GM23338 (cell line): ENCODE measurements around the gene QRFPR. TPM values are rescaled to one million over a fixed set of nuclear protein-coding genes. Genes with fewer than 3 reads are reported as not detected.

Experiments used
- ATAC-seq: fragments of 200-7000 bp; cut with Tn5 transposase; 3 replicates; pipeline ENCODE4 v1.9.1; 2020
- DNase-seq: peaks from one replicate; pipeline ENCODE4 v3.0.0-alpha.2; 2015; ENCODE audit warnings: low spot score
- H2AFZ ChIP-seq: fragments of 200-600 bp; sonication (generic); 2 replicates; pipeline ENCODE4 v1.8.0; 2016; ENCODE audit warnings: antibody characterized with exemption, mild to moderate bottlenecking, moderate library complexity
- H3F3A ChIP-seq: fragments of 200-600 bp; sonication (generic); replicated peaks from 2 replicates; pipeline ENCODE4 v1.8.0; 2017; ENCODE audit warnings: antibody characterized with exemption, mixed run types, low read depth
- H3K27ac ChIP-seq: fragments of 200-600 bp; sonication (generic); 2 replicates; pipeline ENCODE4 v1.6.1; 2016; ENCODE audit warnings: low read depth
- H3K27me3 ChIP-seq: fragments of 200-600 bp; sonication (generic); 2 replicates; pipeline ENCODE4 v1.8.0; 2016; ENCODE audit warnings: mild to moderate bottlenecking, mixed run types, moderate library complexity; ENCODE audit not compliant: insufficient read depth
- H3K36me3 ChIP-seq: fragments of 200-600 bp; sonication (generic); 2 replicates; pipeline ENCODE4 v1.8.0; 2016; ENCODE audit warnings: mild to moderate bottlenecking; ENCODE audit not compliant: insufficient read depth
- H3K4me1 ChIP-seq: fragments of 200-600 bp; sonication (generic); 2 replicates; pipeline ENCODE4 v1.8.0; 2016; ENCODE audit warnings: mild to moderate bottlenecking, moderate library complexity; ENCODE audit not compliant: insufficient read depth
- H3K4me2 ChIP-seq: fragments of 200-600 bp; sonication (generic); 2 replicates; pipeline ENCODE4 v1.7.1; 2017; ENCODE audit warnings: mixed run types
- H3K4me3 ChIP-seq: fragments of 200-600 bp; sonication (generic); 2 replicates; pipeline ENCODE4 v1.6.1; 2016; ENCODE audit warnings: mixed run types
- H3K79me2 ChIP-seq: fragments of 200-600 bp; sonication (generic); replicated peaks from 2 replicates; pipeline ENCODE4 v1.8.0; 2017; ENCODE audit warnings: mild to moderate bottlenecking; ENCODE audit not compliant: insufficient read depth
- H3K9me2 ChIP-seq: fragments of 200-600 bp; sonication (generic); 2 replicates; pipeline ENCODE4 v1.8.0; 2017; ENCODE audit not compliant: insufficient read depth
- H4K20me1 ChIP-seq: fragments of 200-600 bp; sonication (generic); replicated peaks from 2 replicates; pipeline ENCODE4 v1.8.0; 2017; ENCODE audit warnings: mild to moderate bottlenecking; ENCODE audit not compliant: insufficient read depth
- H3K27ac Mint-ChIP-seq: 2 replicates; pipeline ENCODE4 v1.8.0; 2020; ENCODE audit warnings: inconsistent platforms, mild to moderate bottlenecking, moderate library complexity, mixed read lengths
- H3K27me3 Mint-ChIP-seq: 3 replicates; pipeline ENCODE4 v1.8.0; 2022; ENCODE audit warnings: low read depth, mild to moderate bottlenecking, moderate library complexity, mixed read lengths, inconsistent platforms; ENCODE audit not compliant: insufficient read depth, poor library complexity
- H3K36me3 Mint-ChIP-seq: 3 replicates; pipeline ENCODE4 v1.8.0; 2021; ENCODE audit warnings: low read depth, mild to moderate bottlenecking, inconsistent platforms, moderate library complexity, mixed read lengths
- H3K4me1 Mint-ChIP-seq: 3 replicates; pipeline ENCODE4 v1.8.0; 2020; ENCODE audit warnings: mild to moderate bottlenecking, inconsistent platforms, mixed read lengths
- H3K4me3 Mint-ChIP-seq: 3 replicates; pipeline ENCODE4 v1.8.0; 2021; ENCODE audit warnings: moderate library complexity, mild to moderate bottlenecking, inconsistent platforms, mixed read lengths
- H3K9me3 Mint-ChIP-seq: 3 replicates; pipeline ENCODE4 v1.8.0; 2020; ENCODE audit warnings: moderate library complexity, mild to moderate bottlenecking, inconsistent platforms, mixed read lengths
- CREB1 ChIP-seq: fragments of 250-450 bp; sonication (Bioruptor Pico); IDR thresholded peaks from 2 replicates; pipeline ENCODE4 v1.5.0; 2020; ENCODE audit warnings: low read depth, mild to moderate bottlenecking, moderate library complexity
- JUNB ChIP-seq: IDR thresholded peaks from one replicate; pipeline ENCODE4 v1.6.1; 2016; ENCODE audit warnings: antibody characterized with exemption; ENCODE audit not compliant: unreplicated experiment
- POLR2AphosphoS5 ChIP-seq: IDR thresholded peaks from 2 replicates; pipeline ENCODE4 v1.6.1; 2016; ENCODE audit warnings: antibody characterized with exemption, low read depth
- REST ChIP-seq: IDR thresholded peaks from one replicate; pipeline ENCODE4 v1.6.1; 2018; ENCODE audit warnings: antibody characterized with exemption; ENCODE audit not compliant: unreplicated experiment
- ZNF462 ChIP-seq: fragments of 250-450 bp; sonication (Bioruptor Pico); IDR thresholded peaks from 2 replicates; pipeline ENCODE4 v1.5.0; 2020; ENCODE audit warnings: mild to moderate bottlenecking, moderate library complexity
- polyA plus RNA-seq: library from polyadenylated mRNA; unstranded; fragments of >200 nt; fragmentation: Nextera tagmentation; extraction: Ambion mirVana; gene quantifications from 2 replicates; pipeline ENCODE4 v1.2.1, GENCODE V29; 2016
- total RNA-seq: library from RNA; depleted of rRNA; stranded (reverse); fragments of >200 nt; shearing (Covaris generic); gene quantifications from 2 replicates; pipeline ENCODE4 v1.2.3, GENCODE V29; 2014

Gene QRFPR
- total and polyA plus RNA-seq, 2 experiments from 2014 or later, result 0.27 to 1.3 TPM

- no peak for ATAC-seq
- H3K36me3 ChIP-seq, result no peaks in the 10 kb centered on the region
- H3K4me2 ChIP-seq, result no peak overlapping the region
- Mint-ChIP-seq H3K4me3 (no peak overlapping the region), H3K4me1 (peaks cover 7% of the 10 kb centered on the region; the same call in 2 of the 3 replicates), H3K9me3 (peaks cover 5% of the 10 kb centered on the region; the same call in 1 of the 3 replicates), H3K27me3 (no peaks in the 10 kb centered on the region), H3K36me3 (no peaks in the 10 kb centered on the region; the same call in 1 of the 3 replicates), H3K27ac (no peak overlapping the region)
- no peaks in the 10 kb centered on the region for H3F3A ChIP-seq
- H3K79me2 ChIP-seq, result no peaks in the 10 kb centered on the region
- TF ChIP-seq ZNF462 (CRISPR knock-in tag) (no peak), CREB1 (CRISPR knock-in tag) (no peak), POLR2AphosphoS5 (no peak), JUNB (no peak), REST (no peak)
- H4K20me1 ChIP-seq, result no peaks in the 10 kb centered on the region
- DNase-seq, result no peak
- no peak overlapping the region for H2AFZ ChIP-seq
- no peak overlapping the region for H3K27ac ChIP-seq
- no peak overlapping the region for H3K4me3 ChIP-seq
- peaks cover 9% of the 10 kb centered on the region for H3K4me1 ChIP-seq
- peaks cover 8% of the 10 kb centered on the region; the same call in 1 of the 2 replicates for H3K9me2 ChIP-seq
- H3K27me3 ChIP-seq, result no peaks in the 10 kb centered on the region
Observed at GRCh38 chr4:121283319-121283718, 97.5 kb downstream of the QRFPR start.
